ENCODE data around the gene TRPC4.

Gene TRPC4

GRCh38 chr13:37716420-37717195 lies 153.0 kb downstream of the TRPC4 start:
- DNase-seq (ENCODE audit: low read depth), result peak; percentile 93

GRCh38 chr13:37715606-37716015 lies 154.0 kb downstream of the TRPC4 start:
- peak; percentile 99 for DNase-seq (ENCODE audit: low read depth)

- DNase-seq (ENCODE audit: low read depth), result no peak
Observed at GRCh38 chr13:37709318-37709717, 160.3 kb downstream of the TRPC4 start.

GRCh38 chr13:37707739-37708500 lies 161.7 kb downstream of the TRPC4 start:
- no peak for DNase-seq (ENCODE audit: low read depth)

GRCh38 chr13:37706041-37706440 lies 163.5 kb downstream of the TRPC4 start:
- DNase-seq (ENCODE audit: low read depth), result no peak

- peak; percentile 98 for DNase-seq (ENCODE audit: low read depth)
Observed at GRCh38 chr13:37701972-37702371, 167.6 kb downstream of the TRPC4 start.

- peak; percentile 71 for DNase-seq (ENCODE audit: low read depth)
Observed at GRCh38 chr13:37701306-37701705, 168.3 kb downstream of the TRPC4 start.

GRCh38 chr13:37700887-37701286 lies 168.7 kb downstream of the TRPC4 start:
- no peak for DNase-seq (ENCODE audit: low read depth)

- no peak for DNase-seq (ENCODE audit: low read depth)
Observed at GRCh38 chr13:37695200-37695599, 174.4 kb downstream of the TRPC4 start.

GRCh38 chr13:37690361-37690760 lies 179.2 kb downstream of the TRPC4 start:
- peak; percentile 57 for DNase-seq (ENCODE audit: low read depth)

- peak; percentile 24 for DNase-seq (ENCODE audit: low read depth)
Observed at GRCh38 chr13:37686501-37686900, 183.1 kb downstream of the TRPC4 start.

GRCh38 chr13:37685206-37685605 lies 184.4 kb downstream of the TRPC4 start:
- peak; percentile 76 for DNase-seq (ENCODE audit: low read depth)

- DNase-seq (ENCODE audit: low read depth), result no peak
Observed at GRCh38 chr13:37682496-37682895, 187.1 kb downstream of the TRPC4 start.

GRCh38 chr13:37681281-37682032 lies 188.1 kb downstream of the TRPC4 start:
- peak; percentile 95 for DNase-seq (ENCODE audit: low read depth)

- no peak for DNase-seq (ENCODE audit: low read depth)
Observed at GRCh38 chr13:37680137-37680536, 189.4 kb downstream of the TRPC4 start.

- DNase-seq (ENCODE audit: low read depth), result no peak
Observed at GRCh38 chr13:37679043-37679442, 190.5 kb downstream of the TRPC4 start.

- DNase-seq (ENCODE audit: low read depth), result no peak
Observed at GRCh38 chr13:37669845-37670244, 199.7 kb downstream of the TRPC4 start.

GRCh38 chr13:37667702-37668101 lies 201.9 kb downstream of the TRPC4 start:
- no peak for DNase-seq (ENCODE audit: low read depth)

GRCh38 chr13:37666036-37666435 lies 203.5 kb downstream of the TRPC4 start:
- DNase-seq (ENCODE audit: low read depth), result peak; percentile 27

GRCh38 chr13:37665420-37665819 lies 204.2 kb downstream of the TRPC4 start:
- DNase-seq (ENCODE audit: low read depth), result no peak

- DNase-seq (ENCODE audit: low read depth), result no peak
Observed at GRCh38 chr13:37663724-37664123, 205.8 kb downstream of the TRPC4 start.

- no peak for DNase-seq (ENCODE audit: low read depth)
Observed at GRCh38 chr13:37662624-37663023, 206.9 kb downstream of the TRPC4 start.

GRCh38 chr13:37657956-37658355 lies 211.6 kb downstream of the TRPC4 start:
- no peak for DNase-seq (ENCODE audit: low read depth)
